H9 (cell line): ENCODE data around the gene CRY2. TPM values are rescaled to one million over a fixed set of nuclear protein-coding genes. Genes with fewer than 3 reads are reported as not detected.

Experiments used
- DNase-seq: peaks from one replicate; pipeline ENCODE4 v3.0.0-alpha.2; 2017
- H2AFZ ChIP-seq: one replicate; pipeline ENCODE4 v1.6.1; 2013; ENCODE audit warnings: mild to moderate bottlenecking, low read length, control low read depth, moderate library complexity
- H2AK5ac ChIP-seq: 2 replicates; pipeline ENCODE4 v1.6.1; 2013; ENCODE audit warnings: low read length, control low read depth, mixed read lengths; ENCODE audit not compliant: insufficient read length
- H2BK120ac ChIP-seq: one replicate; pipeline ENCODE4 v1.6.1; 2013; ENCODE audit warnings: low read depth, mild to moderate bottlenecking, low read length, control low read depth, inconsistent platforms; ENCODE audit not compliant: poor library complexity, severe bottlenecking
- H2BK12ac ChIP-seq: 2 replicates; pipeline ENCODE4 v1.6.1; 2013; ENCODE audit warnings: low read length, control low read depth, mixed read lengths, low read depth; ENCODE audit not compliant: insufficient read length
- H2BK15ac ChIP-seq: 2 replicates; pipeline ENCODE4 v1.6.1; 2013; ENCODE audit warnings: low read depth, low read length, control low read depth
- H2BK20ac ChIP-seq: one replicate; pipeline ENCODE4 v1.6.1; 2013; ENCODE audit warnings: low read depth, mild to moderate bottlenecking, low read length, control low read depth, inconsistent platforms; ENCODE audit not compliant: poor library complexity, severe bottlenecking
- H2BK5ac ChIP-seq: 2 replicates; pipeline ENCODE4 v1.6.1; 2013; ENCODE audit warnings: low read length, control low read depth, mixed read lengths; ENCODE audit not compliant: insufficient read length
- H3K14ac ChIP-seq: 2 replicates; pipeline ENCODE4 v1.6.1; 2013; ENCODE audit warnings: low read length, control low read depth; ENCODE audit not compliant: insufficient read depth
- H3K18ac ChIP-seq: 2 replicates; pipeline ENCODE4 v1.6.1; 2013; ENCODE audit warnings: low read depth, mild to moderate bottlenecking, mixed read lengths, low read length, control low read depth; ENCODE audit not compliant: insufficient read length
- H3K23ac ChIP-seq: 2 replicates; pipeline ENCODE4 v1.6.1; 2013; ENCODE audit warnings: low read length, control low read depth, mixed read lengths, low read depth; ENCODE audit not compliant: insufficient read length
- H3K23me2 ChIP-seq: 2 replicates; pipeline ENCODE4 v1.6.1; 2013; ENCODE audit warnings: low read depth, mild to moderate bottlenecking, mixed read lengths, low read length, control low read depth; ENCODE audit not compliant: insufficient read length, poor library complexity, severe bottlenecking
- H3K27ac ChIP-seq: 2 replicates; pipeline ENCODE4 v1.5.1; 2013; ENCODE audit warnings: low read length, control low read depth, mixed read lengths, low read depth; ENCODE audit not compliant: insufficient read length
- H3K27me3 ChIP-seq: 2 replicates; pipeline ENCODE4 v1.6.1; 2013; ENCODE audit warnings: low read length, control low read depth, inconsistent platforms; ENCODE audit not compliant: insufficient read depth
- H3K4ac ChIP-seq: 2 replicates; pipeline ENCODE4 v1.6.1; 2013; ENCODE audit warnings: low read depth, mild to moderate bottlenecking, control low read depth, inconsistent platforms, low read length, moderate library complexity
- H3K4me1 ChIP-seq: 2 replicates; pipeline ENCODE4 v1.6.1; 2013; ENCODE audit warnings: low read length, control low read depth, inconsistent platforms; ENCODE audit not compliant: insufficient read depth
- H3K4me2 ChIP-seq: 2 replicates; pipeline ENCODE4 v1.6.1; 2013; ENCODE audit warnings: low read length, control low read depth, mixed read lengths; ENCODE audit not compliant: insufficient read length, insufficient read depth
- H3K56ac ChIP-seq: 2 replicates; pipeline ENCODE4 v1.6.1; 2013; ENCODE audit warnings: low read depth, mild to moderate bottlenecking, mixed read lengths, low read length, control low read depth; ENCODE audit not compliant: insufficient read length
- H3K79me1 ChIP-seq: 2 replicates; pipeline ENCODE4 v1.6.1; 2013; ENCODE audit warnings: low read depth, mild to moderate bottlenecking, moderate library complexity, low read length, control low read depth, inconsistent platforms; ENCODE audit not compliant: insufficient read depth, poor library complexity, severe bottlenecking
- H3K79me2 ChIP-seq: 2 replicates; pipeline ENCODE4 v1.6.1; 2013; ENCODE audit warnings: low read length, control low read depth, inconsistent platforms; ENCODE audit not compliant: insufficient read depth
- H3K9ac ChIP-seq: 2 replicates; pipeline ENCODE4 v1.6.1; 2013; ENCODE audit warnings: low read length, control low read depth, mixed read lengths; ENCODE audit not compliant: insufficient read length; ENCODE audit errors: extremely low read depth
- H3K9me3 ChIP-seq: one replicate; pipeline ENCODE4 v1.6.1; 2013; ENCODE audit warnings: low read depth, low read length, inconsistent platforms; ENCODE audit not compliant: control insufficient read depth
- H3T11ph ChIP-seq: one replicate; pipeline ENCODE4 v1.6.1; 2013; ENCODE audit warnings: mild to moderate bottlenecking, low read length, control low read depth, inconsistent platforms
- H4K20me1 ChIP-seq: one replicate; pipeline ENCODE4 v1.6.1; 2013; ENCODE audit not compliant: control insufficient read depth, insufficient read length, insufficient read depth
- H4K5ac ChIP-seq: 2 replicates; pipeline ENCODE4 v1.6.1; 2013; ENCODE audit warnings: low read depth, mild to moderate bottlenecking, mixed read lengths, low read length, control low read depth; ENCODE audit not compliant: insufficient read length
- H4K8ac ChIP-seq: replicated peaks from 2 replicates; pipeline ENCODE4 v1.6.1; 2013; ENCODE audit warnings: low read length, control low read depth, mixed read lengths, low read depth; ENCODE audit not compliant: insufficient read length
- H4K91ac ChIP-seq: 2 replicates; pipeline ENCODE4 v1.6.1; 2013; ENCODE audit warnings: low read depth, mild to moderate bottlenecking, moderate library complexity, mixed read lengths, low read length, control low read depth; ENCODE audit not compliant: insufficient read length
- H3K27ac Mint-ChIP-seq, 3 experiments: 2 replicates in 2 of 3; 3 replicates in 1 of 3; pipeline ENCODE4 v1.8.0; 2020 to 2021; ENCODE audit warnings: mixed read lengths in 3 of 3, mild to moderate bottlenecking in 1 of 3, moderate library complexity in 1 of 3
- H3K27me3 Mint-ChIP-seq: 2 replicates; pipeline ENCODE4 v1.8.0; 2021; ENCODE audit warnings: low read depth, mild to moderate bottlenecking, moderate library complexity, mixed read lengths
- H3K36me3 Mint-ChIP-seq, 3 experiments: 2 replicates in 2 of 3; 3 replicates in 1 of 3; pipeline ENCODE4 v1.8.0; 2020 to 2021; ENCODE audit warnings: low read depth in 3 of 3, mixed read lengths in 3 of 3; ENCODE audit not compliant: insufficient read depth in 1 of 3
- H3K4me1 Mint-ChIP-seq, 2 experiments: 2 replicates each; pipeline ENCODE4 v1.8.0; 2020; ENCODE audit warnings: mixed read lengths in 2 of 2
- H3K4me3 Mint-ChIP-seq, 2 experiments: 2 replicates in 1 of 2; 3 replicates in 1 of 2; pipeline ENCODE4 v1.8.0; 2020 to 2021; ENCODE audit warnings: mild to moderate bottlenecking in 2 of 2, mixed read lengths in 2 of 2, moderate library complexity in 1 of 2
- H3K9me3 Mint-ChIP-seq, 2 experiments: 2 replicates in 1 of 2; 3 replicates in 1 of 2; pipeline ENCODE4 v1.8.0; 2020; ENCODE audit warnings: mild to moderate bottlenecking in 2 of 2, mixed read lengths in 2 of 2, moderate library complexity in 1 of 2
- CTCF ChIP-seq: fragments of 200-600 bp; sonication (generic); conservative IDR thresholded peaks from 3 replicates; pipeline ENCODE4 v1.8.0; 2021; ENCODE audit warnings: antibody characterized with exemption, mild to moderate bottlenecking
- whole genome bisulfite sequencing: extraction: QIAGEN DNeasy Blood & Tissue Kit; methylation state at CpG from one replicate; pipeline ENCODE4 v1.1.7; 2013; ENCODE audit warnings: missing lambda C conversion rate, low lambda C conversion rate, mixed read lengths; ENCODE audit not compliant: insufficient read length; ENCODE audit errors: extremely low coverage; 5-methylcytosine and 5-hydroxymethylcytosine counted together
- total RNA-seq: library from RNA; stranded (reverse); gene quantifications from 2 replicates; pipeline ENCODE4 v1.2.1, GENCODE V29; 2021

The CRY2 gene
- total RNA-seq, 1 experiment from 2014 or later, result 14.4 TPM

GRCh38 chr11:45812581-45813548, 34.4 kb upstream of the CRY2 start:
- DNase-seq, result no peak
- H3K36me3 Mint-ChIP-seq, result peaks cover 0 to 15% (median 15%) of the 10 kb centered on the region in 3 experiments; a peak in 5 of 7 replicates
- Histone ChIP-seq H3K4me2 (no peak overlapping the region), H3K27ac (no peak overlapping the region), H4K8ac (no peak overlapping the region), H4K20me1 (no peaks in the 10 kb centered on the region), H2BK5ac (no peak overlapping the region), H2BK120ac (no peak overlapping the region), H3K23ac (no peak overlapping the region), H2BK20ac (no peak overlapping the region), H3K14ac (no peak overlapping the region), H3K79me1 (no peaks in the 10 kb centered on the region), H2BK12ac (no peak overlapping the region), H3K27me3 (no peaks in the 10 kb centered on the region), H3K79me2 (no peaks in the 10 kb centered on the region), H3K4me1 (no peaks in the 10 kb centered on the region; the same call in 1 of the 2 replicates), H3T11ph (no peak overlapping the region), H2AFZ (no peak overlapping the region), H3K4ac (no peak overlapping the region), H4K91ac (no peak overlapping the region), H2AK5ac (no peak overlapping the region), H3K9ac (no peak overlapping the region), H3K56ac (no peak overlapping the region), H3K9me3 (no peaks in the 10 kb centered on the region), H3K18ac (no peak overlapping the region), H2BK15ac (no peak overlapping the region), H4K5ac (no peak overlapping the region), H3K23me2 (no peaks in the 10 kb centered on the region)
- peak overlapping the region in 2 of 3 experiments; percentile 28 to 40; a peak in 2 of 7 replicates for H3K27ac Mint-ChIP-seq
- H3K4me1 Mint-ChIP-seq, result peaks cover 20 to 36% of the 10 kb centered on the region in 2 experiments
- WGBS, result no CpG with 5 or more reads among the region's 7 CpGs
- no peak overlapping the region for H3K4me3 Mint-ChIP-seq
- no peak for TF ChIP-seq CTCF
- H3K9me3 Mint-ChIP-seq, result no peaks in the 10 kb centered on the region
- no peaks in the 10 kb centered on the region; the same call in 1 of the 2 replicates for H3K27me3 Mint-ChIP-seq
